GM18526 (cell line): Measurements from ENCODE around the gene MBP.

Source experiments
- POLR2A ChIP-seq: IDR thresholded peaks from 3 replicates; pipeline ENCODE4 v1.6.1; 2011; ENCODE audit not compliant: insufficient read length; ENCODE audit errors: extremely low read depth

The MBP gene

DNA sequence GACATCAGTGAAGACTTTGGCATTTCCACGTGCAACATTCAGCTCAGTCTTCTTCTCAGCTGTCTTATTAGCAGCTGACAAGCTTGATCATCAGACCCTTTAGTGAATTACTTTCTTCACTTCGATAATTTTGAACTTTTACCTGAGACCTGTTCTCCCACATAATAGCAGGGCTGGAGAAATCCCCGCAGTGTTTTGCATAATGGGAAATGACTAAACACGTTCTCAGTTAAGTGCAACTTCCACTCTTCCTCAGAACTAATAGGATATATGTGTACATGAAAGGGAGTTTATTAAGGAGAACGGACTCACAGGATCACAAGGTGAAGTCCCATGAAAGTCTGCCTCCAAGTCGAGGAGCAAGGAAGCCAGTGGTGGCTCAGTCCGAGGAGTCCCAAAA is 28.8 kb upstream of the MBP start:
- TF ChIP-seq POLR2A, result no peak

GRCh38 chr18:77160515-77160914 is 27.9 kb upstream of the MBP start:
- TF ChIP-seq POLR2A, result no peak

DNA sequence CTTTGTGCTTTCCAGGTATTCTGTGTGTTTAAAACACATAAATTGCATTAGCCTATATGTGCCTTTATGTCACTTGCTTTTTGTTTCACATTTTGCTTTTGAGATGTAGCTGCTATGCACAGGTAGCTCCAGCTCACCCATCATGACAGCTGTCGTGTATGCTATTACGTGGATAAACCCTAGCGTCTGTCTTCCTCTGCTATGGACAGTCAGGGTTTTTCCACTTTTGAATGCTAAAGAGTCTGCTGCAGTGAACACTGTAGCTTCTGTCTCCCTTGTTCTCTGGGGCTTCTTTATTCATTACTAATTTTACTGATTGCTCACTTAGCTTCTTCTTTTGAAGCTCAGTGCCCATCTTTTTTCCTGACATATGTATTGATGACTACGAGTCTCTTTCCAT is 24.7 kb upstream of the MBP start:
- TF ChIP-seq POLR2A, result no peak

- no peak for TF ChIP-seq POLR2A
These were observed 22.4 kb upstream of the MBP start for GRCh38 chr18:77155031-77155430.

DNA sequence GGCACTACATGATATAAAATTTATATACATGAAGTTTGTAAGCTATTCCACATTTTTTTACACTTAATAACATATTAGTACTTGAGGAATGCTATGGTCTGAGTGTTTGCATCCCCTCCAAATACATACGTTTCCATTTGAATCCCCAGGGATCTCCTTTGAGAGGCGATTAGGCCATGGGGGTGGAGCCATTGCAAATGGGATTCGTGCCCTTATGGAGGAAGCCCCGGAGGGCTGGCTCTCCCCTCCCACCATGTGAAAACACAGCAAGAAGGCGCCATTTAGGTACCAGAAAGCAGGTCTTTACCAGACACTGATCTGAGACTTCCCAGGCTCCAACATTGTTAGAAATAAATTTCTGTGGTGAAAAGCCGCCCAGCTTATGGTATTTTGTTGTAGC is 20.8 kb upstream of the MBP start:
- no peak for TF ChIP-seq POLR2A

- TF ChIP-seq POLR2A, result no peak
These were observed 19.4 kb upstream of the MBP start for GRCh38 chr18:77151772-77152520.

DNA sequence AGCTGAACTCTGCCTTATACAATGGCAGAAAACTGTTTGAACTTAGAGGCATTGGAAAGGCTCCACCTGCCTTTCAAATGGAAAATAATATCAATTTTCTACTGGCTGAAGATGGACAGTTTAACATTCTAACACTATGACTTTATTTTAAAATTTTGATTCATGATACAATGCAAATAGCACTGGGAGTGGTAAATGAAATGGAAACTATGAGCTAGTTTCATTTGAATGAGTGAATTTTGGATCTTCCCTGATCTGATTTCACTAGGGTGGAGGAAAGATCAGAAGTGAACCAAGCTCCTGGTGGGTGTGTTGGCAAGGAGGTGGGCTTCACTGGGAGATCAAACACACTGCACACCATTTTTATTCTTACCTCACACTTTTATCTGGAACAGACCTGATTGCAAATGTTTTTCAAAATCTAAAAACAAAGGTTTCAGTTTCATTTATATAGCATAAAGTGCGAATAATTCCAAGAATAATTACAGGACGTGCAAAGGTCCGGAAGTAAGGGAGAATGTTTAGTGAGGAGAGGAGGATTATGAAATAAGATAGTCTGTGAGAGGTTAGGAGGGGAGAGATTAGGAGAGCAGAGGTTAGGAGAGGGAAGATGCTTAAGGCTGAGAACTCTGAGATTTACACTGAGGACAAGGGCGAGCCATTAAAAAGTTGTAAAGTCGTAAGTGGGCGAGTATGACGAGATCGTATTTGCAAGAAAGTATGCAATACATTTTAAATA is 18.6 kb upstream of the MBP start:
- TF ChIP-seq POLR2A, result no peak

- TF ChIP-seq POLR2A, result no peak
These were observed 18.0 kb upstream of the MBP start for GRCh38 chr18:77150588-77150987.

DNA sequence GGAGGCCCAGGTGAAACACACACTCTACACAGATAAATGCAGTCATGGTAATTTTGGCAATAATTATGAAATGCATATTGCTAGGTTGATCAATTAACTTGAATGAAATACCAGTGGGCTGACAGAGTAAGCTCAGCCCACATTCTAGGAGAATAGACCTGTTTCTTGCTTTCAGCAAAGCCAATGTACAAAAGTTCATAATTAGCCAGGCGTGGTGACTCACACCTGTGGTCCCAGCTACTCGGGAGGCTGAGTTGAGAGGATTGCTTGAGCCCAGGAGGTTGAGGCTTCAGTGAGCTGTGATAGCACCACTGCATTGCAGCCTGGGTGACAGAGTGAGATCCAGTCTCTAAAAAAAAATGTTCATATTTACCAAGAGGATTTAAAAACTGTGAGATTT is 15.7 kb upstream of the MBP start:
- TF ChIP-seq POLR2A, result no peak

GRCh38 chr18:77147418-77147852 is 14.9 kb upstream of the MBP start:
- TF ChIP-seq POLR2A, result no peak

GRCh38 chr18:77146249-77147080 is 13.9 kb upstream of the MBP start:
- TF ChIP-seq POLR2A, result no peak

DNA sequence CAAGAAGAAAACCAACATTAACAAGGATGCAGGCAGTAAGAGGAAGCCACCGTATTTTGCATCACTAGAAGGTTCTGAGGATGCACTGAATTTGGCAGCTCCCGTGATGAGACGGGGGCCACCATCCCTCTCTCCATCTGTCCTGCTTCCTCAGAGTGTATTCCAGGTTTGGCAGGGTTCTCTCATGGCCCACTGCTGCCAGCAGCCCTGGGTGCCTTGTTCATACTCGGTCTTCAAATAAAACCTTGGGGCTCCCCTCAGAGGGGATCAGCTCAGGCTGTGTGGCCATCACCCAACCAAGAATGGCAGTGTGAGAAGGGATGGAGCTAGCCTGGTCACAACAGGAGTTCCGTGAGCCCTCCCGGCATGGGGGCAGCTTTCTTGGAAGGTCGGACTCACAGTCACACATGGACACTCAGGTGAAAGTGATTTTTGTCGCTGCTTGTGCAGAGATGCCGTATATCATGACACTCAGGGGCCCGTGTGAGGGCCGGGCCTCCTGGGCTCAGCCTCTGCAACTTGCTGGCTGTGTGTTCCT is 12.8 kb upstream of the MBP start:
- TF ChIP-seq POLR2A, result no peak

- TF ChIP-seq POLR2A, result no peak
These were observed 12.0 kb upstream of the MBP start for GRCh38 chr18:77144451-77145118.

DNA sequence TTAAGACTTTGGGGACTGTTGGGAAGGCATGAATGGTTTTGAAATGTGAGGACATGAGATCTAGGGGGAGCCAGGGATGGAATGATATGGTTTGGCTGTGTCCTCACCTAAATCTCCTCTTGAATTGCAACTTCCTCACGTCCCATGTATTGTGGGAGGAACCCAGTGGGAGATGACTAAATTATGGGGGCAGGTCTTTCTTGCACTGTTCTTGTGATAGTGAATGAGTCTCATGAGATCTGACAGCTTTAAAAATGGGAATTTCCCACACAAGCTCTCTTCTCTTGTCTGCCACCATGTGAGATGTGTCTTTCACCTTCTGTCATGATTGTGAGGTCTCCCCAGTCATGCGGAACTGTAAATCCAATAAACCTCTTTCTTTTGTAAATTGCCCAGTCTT is 11.5 kb upstream of the MBP start:
- TF ChIP-seq POLR2A, result no peak

DNA sequence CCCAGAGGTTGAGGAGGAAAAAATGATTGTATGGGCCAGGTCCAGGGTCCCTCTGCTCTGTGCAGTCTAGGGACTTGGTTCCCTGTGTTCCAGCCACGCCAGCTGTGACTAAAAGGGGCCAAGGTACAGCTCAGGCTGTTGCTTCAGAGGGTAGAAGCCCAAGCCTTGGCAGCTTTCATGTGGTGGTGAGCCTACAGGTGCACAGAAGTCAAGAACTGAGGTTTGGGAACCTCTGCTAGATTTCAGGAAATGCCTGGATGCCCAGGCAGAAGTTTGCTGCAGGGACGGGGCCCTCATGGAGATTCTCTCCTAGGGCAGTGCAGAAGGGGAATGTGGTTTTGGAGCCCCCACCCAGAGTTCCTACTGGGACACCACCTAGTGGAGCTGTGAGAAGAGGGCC is 10.6 kb upstream of the MBP start:
- TF ChIP-seq POLR2A, result no peak
